HL-60 (cell line): ENCODE data around the gene FUT4.

ENCODE experiments used
- GABPA ChIP-seq: IDR thresholded peaks from 2 replicates; pipeline ENCODE4 v1.6.1; 2012; ENCODE audit warnings: low read depth
- POLR2AphosphoS5 ChIP-seq: IDR thresholded peaks from 2 replicates; pipeline ENCODE4 v1.6.1; 2012; ENCODE audit warnings: low read depth
- REST ChIP-seq: IDR thresholded peaks from 2 replicates; pipeline ENCODE4 v1.6.1; 2012; ENCODE audit warnings: low read depth; ENCODE audit not compliant: insufficient replicate concordance
- SPI1 ChIP-seq: IDR thresholded peaks from 2 replicates; pipeline ENCODE4 v1.6.1; 2012; ENCODE audit warnings: low read depth, mild to moderate bottlenecking, borderline replicate concordance
- TF ChIP-seq, protein P1 (sequence below): IDR thresholded peaks from one replicate; pipeline ENCODE4 v1.5.1; 2011; ENCODE audit warnings: low read length, control low read depth, inconsistent platforms; ENCODE audit not compliant: insufficient read depth

- TF ChIP-seq, protein P1, sequence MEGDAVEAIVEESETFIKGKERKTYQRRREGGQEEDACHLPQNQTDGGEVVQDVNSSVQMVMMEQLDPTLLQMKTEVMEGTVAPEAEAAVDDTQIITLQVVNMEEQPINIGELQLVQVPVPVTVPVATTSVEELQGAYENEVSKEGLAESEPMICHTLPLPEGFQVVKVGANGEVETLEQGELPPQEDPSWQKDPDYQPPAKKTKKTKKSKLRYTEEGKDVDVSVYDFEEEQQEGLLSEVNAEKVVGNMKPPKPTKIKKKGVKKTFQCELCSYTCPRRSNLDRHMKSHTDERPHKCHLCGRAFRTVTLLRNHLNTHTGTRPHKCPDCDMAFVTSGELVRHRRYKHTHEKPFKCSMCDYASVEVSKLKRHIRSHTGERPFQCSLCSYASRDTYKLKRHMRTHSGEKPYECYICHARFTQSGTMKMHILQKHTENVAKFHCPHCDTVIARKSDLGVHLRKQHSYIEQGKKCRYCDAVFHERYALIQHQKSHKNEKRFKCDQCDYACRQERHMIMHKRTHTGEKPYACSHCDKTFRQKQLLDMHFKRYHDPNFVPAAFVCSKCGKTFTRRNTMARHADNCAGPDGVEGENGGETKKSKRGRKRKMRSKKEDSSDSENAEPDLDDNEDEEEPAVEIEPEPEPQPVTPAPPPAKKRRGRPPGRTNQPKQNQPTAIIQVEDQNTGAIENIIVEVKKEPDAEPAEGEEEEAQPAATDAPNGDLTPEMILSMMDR: no peak
- no peak for TF ChIP-seq REST
- TF ChIP-seq SPI1: no peak
- peak; percentile 80 for TF ChIP-seq POLR2AphosphoS5
- no peak for TF ChIP-seq GABPA
These were observed 1.8 kb downstream of the FUT4 start for GRCh38 chr11:94545264-94546161.
